IPS DF 19.7 (cell line): ENCODE measurements around the gene FIBCD1.

Experiments
- DNase-seq: peaks from one replicate; pipeline ENCODE4 v3.0.0-alpha.2; 2013; ENCODE audit warnings: low read depth, low spot score

FIBCD1 gene

GRCh38 chr9:130938652-130939404 lies at the start of gene FIBCD1:
TSS of gene FIBCD1 (minus strand) at chr9:130939247. CDS start at chr9:130938607, 640 bp downstream.
- no peak for DNase-seq

DNA sequence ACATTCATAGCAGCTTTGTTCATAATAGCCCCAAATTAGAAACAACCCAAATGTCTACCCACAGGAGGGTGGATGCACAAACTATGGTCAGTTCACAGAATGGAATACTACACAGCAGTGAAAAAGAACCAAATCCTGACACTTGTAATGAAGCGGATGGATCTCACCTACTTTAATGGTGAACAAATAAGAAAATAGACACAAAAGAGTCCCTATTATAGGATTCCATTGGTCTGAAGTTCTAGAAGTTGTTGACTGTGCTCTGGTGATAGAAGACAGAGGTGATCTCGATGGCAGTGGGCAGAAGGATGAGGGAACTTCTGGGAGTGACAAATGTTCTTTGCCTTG lies 49.3 kb upstream of the FIBCD1 start:
- no peak for DNase-seq

DNA sequence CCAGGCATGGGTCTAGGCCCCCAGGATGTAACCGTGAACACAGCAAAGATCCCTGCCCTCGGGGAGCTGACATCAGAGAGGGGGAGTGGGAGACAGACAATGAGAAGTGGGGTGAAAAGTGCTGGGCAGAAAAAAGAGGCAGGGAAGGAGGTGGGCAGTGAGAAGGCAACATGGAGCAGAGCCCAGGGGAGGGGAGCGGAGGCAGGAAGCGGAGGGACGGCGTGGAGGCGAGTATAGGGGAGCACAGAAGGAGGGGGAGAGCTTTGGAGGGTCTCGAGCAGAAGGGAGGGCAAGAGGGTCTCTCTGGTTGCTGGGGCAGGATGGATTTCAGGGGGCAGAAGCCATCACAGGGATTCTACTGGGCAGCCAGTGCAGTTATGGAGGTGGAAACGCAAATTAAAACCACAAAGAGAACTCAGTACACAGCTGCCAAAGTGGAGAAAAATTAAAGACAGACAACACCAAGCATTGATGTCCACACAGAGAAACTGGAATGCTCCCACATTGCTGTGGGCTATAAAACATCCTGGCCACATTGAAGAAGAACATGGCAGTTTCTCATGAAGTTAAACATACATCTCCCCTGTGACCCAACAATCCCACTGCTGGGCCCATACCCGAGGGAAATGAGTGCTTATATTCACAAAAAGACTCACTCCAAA lies 48.8 kb upstream of the FIBCD1 start:
- DNase-seq: no peak

DNA sequence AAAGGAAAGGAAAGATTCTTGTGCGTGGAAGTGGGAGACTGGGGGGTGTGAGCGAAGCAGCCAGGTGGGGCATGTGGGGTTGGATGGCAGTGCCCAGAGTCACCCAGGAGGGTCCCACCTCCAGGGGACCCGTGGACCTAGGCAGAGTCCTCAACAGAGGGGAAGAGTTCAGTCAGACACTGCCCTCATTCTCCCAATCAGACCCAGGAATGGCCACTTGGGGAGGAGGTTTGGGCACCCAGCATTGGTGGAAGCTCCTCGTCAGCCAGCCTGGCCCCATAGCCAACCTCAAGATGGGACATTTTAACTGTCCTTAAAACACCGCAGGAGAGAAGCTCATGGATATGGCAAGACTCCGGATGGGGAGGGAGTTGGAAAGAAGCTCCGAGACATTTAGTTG lies 48.0 kb upstream of the FIBCD1 start:
- no peak for DNase-seq

DNA sequence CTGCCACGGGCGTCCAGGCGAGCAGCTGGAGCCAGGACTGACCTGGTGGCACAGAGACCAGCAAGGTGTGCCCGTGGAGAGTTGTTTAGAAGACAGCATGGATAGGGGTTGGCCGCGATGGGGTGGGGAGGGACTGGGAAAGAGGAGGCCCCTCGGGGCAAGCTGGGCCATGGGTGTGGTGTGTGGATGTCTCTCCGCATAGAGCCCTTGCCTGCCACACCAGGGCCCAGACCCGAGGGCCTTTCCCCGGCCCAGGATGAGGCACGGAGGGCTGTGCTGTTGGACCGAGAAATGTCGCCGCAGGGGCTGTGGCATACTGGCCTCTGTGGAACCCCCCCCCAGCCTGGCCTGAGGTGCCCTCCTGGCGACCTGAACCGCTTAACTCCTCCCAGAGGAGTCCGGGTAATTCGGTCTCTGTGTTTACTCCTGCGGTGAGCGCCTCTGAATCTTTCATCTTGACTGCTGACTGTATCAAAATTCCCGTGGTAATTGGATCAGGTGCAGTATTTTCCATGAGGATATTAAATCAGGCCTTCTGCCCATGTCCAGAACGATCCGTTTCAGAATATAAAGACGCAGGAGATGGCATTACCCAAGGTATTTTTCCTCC lies 47.4 kb upstream of the FIBCD1 start:
- DNase-seq: no peak

DNA sequence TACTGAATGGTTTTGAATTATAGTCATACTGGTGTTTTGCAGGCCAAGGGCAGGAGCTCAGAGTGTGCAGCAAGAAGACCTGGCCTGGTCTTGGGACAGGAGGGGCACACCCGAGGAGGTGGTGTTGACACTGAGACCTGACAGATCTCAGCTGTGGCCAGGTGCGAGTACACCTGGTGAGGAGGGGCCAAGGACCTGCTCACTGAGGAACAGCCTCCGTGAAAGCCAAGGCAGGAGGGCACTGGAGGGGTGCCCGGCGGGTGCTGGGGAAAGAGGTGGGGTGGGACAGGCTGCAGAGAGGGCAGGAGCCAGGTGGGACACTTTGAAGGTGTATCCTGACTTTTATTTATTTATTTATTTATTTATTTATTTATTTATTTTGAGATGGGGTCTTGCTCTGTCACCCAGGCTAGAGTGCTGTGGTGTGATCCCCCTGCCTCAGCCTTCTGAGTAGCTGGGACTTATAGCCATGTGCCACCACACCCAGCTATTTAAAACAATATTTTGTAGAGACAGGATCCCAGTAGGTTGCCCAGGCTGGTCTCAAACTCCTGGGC lies 46.6 kb upstream of the FIBCD1 start:
- no peak for DNase-seq

DNA sequence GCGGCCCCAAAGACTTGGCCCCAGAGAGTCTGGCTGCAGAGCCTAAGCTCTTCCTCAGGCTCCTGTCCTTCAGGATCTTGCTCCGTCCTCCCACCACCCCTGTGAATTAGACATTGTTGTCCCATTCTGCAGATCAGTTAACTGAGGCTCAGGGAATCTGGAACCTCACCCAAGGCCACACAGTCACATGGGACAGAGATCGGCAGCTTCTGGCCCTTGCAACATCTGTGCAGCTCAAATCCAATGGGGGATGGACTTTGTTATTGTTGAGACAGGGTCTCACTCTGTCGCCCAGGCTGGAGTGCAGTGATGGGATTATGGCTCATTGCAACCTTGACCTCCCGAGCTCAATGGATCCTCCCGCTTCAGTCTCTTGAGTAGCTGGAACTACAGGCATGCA lies 46.0 kb upstream of the FIBCD1 start:
- DNase-seq: no peak

DNA sequence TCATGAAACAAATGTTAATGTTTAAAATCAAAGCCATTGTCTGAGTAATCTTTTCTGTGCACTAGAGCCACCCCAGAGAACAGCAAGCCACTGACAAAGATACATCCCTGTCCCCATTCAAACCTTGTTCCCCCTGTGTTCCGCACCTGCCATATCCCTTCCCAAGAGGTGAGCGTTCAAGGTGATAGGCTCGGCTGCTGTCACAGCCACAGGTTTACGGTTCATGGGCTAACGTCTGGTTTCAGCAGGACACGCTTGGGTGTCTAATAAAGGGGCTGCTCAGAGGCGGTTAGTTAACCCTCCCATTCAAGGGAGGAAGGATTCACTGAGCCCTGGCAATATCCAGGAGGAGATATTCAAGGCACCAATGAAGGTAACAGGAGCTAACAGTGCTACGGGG lies 45.5 kb upstream of the FIBCD1 start:
- DNase-seq: no peak

DNA sequence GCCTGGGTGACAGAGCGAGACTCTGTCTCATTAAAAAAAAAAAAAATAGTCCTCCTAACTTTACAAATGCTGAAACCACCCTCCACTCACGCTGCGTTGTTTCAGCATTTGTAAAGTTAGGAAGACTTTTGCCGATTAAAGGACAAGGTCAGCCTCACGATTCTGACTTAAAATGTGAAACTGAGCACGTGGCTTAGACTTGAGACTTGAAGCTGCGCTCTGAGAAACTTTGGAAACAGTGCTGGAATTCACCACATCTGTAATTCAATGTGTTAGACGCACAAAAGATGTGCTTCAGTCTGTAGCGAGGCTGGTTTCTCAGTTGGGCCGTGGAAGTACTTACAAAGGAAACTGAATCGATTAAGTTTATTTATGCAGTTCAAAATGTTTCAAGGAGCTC lies 44.9 kb upstream of the FIBCD1 start:
- no peak for DNase-seq

GRCh38 chr9:130983359-130983670 lies 44.3 kb upstream of the FIBCD1 start:
- DNase-seq: no peak

DNA sequence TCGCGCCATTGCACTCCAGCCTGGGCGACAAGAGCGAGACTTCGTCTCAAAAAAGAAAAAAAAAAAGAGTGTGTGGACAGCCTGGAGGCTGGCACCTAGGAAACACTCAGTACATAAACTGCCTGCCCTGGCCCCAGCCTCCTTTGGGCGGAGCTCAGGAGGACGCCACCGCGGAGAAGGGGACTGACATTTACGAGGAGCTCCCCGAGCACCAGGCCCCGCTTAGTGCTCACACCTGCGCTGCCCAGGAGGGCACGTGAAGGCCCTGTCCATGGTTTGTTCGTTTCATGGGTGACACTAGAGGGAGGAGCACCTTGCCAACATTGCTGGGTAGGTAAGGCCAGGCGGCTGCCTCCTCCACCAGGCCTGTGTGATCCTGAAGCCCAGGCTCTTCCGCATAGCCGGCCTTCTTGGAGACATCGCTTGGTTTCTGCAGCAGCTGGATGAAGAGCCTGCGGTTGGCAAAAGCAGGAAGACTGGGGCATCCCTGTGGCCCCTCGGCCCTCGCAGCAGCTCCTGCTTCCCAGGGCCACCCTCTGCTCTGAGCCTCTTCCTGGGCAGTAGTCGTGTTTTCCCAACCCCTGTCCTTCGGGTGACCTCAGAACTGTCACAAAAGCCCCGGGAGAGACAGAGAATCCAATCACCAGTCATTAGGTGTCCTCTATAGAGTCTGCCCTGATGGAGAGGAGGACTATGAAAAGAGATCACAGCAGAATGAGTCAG lies 43.8 kb upstream of the FIBCD1 start:
- no peak for DNase-seq

DNA sequence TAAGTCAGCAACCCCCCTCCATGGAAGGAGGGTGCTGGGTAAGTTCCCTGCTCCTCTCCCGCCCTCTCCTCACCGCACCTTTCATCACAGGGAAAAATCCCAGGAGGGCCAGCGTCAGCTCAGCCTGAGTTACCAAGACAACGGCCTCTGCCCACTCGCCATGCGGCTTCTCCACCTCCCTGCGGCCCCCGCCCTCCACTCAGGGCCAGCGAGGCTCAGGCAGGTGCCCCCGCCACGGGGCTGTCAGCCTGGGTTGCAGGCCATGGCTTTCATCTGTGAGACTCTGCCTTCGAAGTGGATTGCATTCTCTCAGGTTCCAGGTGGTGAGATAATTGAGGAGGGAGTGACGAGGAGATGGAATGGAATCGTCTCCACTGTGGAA lies 42.7 kb upstream of the FIBCD1 start:
- no peak for DNase-seq

DNA sequence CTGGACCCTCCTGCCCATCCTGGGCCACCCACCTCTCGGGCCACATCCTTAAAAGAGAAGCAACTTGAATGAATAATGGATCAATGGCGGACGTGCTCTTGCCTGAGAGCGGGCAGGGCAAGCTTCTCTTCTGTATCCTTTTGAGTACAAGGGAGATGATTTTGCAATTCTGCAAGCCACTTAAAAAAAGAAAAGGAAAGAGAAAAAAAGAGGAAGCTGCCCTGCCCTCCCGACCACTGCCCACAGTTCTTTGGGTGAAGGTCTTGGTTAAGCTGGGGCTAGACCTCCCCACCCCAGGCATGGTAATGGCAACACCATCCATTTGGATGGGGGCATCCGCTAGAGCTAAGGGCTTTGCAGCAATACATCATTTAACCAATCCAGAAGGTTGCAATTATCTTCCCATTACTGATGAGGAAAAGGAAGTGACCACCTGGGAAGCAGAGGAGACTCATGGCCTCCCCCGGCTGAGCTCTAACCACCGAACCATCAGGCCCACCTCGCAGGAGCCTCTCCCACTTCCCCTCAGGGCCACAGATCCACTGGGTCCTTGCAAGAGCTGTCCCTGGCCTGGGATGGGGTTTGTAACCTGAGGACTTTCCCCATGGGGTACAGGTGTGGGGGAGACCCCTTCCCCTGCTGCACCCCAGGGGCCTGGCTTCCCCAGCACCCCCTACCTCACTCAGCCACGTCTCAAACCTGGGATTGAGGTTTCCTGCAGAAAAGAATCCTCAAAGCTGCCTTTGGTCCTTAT lies 42.1 kb upstream of the FIBCD1 start:
- no peak for DNase-seq

DNA sequence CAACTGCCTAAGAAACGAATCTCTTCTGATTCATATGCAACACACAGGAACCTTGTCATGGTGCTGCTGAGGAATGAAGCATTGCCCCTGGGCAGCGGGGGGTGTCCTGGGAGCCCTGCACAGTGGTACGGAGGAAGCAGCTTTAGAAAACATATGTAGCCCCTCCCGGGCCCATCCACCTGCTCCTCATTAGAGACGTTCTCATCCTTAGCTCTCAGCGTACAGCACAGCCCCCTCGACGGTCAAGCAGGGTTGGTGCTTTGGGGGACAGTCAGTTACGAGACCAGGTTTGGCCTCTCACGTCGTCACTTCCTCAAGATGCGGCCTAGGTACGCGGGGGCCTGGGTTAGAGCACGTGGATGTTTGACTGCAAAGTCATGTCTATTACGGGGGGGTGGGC lies 41.5 kb upstream of the FIBCD1 start:
- no peak for DNase-seq

DNA sequence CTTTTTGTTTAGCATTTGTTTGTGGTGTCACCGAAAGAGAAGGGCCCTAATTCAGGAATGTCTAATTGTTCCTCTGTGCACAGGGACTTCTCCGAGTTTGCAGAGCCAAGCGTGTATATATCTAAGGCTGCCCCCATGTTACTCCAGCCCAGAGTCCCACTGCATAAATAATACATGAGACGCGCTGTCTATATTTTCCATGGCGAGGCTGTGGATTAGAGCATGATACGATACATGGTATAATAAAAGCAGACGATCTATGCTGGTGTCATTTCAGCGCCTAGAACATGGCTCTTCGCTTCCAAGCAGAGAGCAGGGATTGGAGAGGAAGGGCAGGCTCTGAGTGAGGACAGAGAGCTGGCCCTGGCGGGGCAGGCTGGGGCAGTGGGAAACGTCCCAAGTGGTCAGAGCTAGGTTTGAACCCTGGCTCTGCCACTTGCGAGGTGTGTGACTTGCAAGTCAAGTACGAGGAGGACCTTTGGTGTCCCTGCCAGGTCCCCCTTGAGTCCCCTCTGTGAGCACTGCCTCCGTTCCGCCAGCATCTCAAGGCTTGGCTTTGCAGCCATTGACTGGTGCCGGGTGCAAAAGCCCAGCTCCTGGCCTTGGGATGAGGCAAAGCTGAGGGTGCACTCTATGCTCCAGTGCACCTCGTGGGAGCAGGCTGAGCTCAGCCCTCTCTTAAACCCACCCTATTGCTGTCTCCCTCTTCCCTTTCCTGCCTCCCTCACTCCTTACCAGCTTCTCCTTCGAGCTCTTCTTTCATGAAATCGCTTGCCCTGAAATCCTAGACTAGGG lies 40.7 kb upstream of the FIBCD1 start:
- no peak for DNase-seq

GRCh38 chr9:130977811-130978221 lies 38.8 kb upstream of the FIBCD1 start:
- DNase-seq: no peak

GRCh38 chr9:130975932-130976841 lies 37.1 kb upstream of the FIBCD1 start:
- no peak for DNase-seq

DNA sequence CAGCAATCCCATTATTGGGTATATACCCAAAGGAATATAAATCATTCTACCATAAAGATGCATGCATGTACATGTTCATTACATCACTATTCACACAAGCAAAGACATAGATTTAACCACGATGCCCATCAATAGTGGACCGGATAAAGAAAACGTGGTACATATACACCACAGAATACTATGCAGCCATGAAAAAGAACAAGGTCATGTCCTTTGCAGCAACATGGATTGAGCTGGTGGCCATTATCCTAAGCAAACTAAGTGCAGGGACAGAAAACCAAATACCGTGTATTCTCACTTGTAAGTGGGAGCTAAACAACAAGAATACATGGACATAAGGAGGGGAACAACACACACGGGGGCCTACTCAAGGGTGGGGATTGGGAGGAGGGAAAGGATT lies 36.1 kb upstream of the FIBCD1 start:
- DNase-seq: no peak

GRCh38 chr9:130974697-130975096 lies 35.6 kb upstream of the FIBCD1 start:
- no peak for DNase-seq
